ENCODE results near the gene DNAJC7.

DNA sequence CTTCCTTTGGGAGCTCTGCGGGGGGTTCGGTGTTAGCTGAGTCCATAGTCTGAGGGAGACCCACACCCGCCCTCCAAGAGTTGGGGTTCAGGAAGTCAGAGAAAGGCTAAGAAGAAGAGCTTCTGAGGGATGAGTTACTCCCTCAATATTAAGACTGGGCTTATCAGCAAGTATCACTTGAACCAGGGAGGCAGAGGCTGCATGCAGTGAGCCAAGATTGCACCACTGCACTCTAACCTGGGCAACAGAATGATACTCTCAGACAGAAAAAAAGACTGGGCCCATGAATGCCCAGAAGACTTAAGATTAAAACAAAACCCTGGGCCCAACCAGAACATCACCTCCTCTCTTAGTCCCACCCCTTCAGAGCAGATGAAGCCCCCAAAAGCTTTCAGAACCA lies 8.7 kb upstream of the DNAJC7 start:
- TF ChIP-seq, protein P1, sequence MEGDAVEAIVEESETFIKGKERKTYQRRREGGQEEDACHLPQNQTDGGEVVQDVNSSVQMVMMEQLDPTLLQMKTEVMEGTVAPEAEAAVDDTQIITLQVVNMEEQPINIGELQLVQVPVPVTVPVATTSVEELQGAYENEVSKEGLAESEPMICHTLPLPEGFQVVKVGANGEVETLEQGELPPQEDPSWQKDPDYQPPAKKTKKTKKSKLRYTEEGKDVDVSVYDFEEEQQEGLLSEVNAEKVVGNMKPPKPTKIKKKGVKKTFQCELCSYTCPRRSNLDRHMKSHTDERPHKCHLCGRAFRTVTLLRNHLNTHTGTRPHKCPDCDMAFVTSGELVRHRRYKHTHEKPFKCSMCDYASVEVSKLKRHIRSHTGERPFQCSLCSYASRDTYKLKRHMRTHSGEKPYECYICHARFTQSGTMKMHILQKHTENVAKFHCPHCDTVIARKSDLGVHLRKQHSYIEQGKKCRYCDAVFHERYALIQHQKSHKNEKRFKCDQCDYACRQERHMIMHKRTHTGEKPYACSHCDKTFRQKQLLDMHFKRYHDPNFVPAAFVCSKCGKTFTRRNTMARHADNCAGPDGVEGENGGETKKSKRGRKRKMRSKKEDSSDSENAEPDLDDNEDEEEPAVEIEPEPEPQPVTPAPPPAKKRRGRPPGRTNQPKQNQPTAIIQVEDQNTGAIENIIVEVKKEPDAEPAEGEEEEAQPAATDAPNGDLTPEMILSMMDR (conservative IDR thresholded peaks at IDR 0.05; ENCODE audit: low read depth, low read length), result no peak
- TF ChIP-seq EZH2 (IDR thresholded peaks at IDR 0.05; ENCODE audit: borderline replicate concordance, low read depth, low read length, poor library complexity, severe bottlenecking), result no peak

All from A673 (cell line).